Activated CD4-positive, alpha-beta T cell treated with anti-CD3 and anti-CD28 coated beads for 48 hours (primary cell): ENCODE results near the gene FSIP1.

Source experiments
- DNase-seq: peaks from one replicate; pipeline ENCODE4 v3.0.0-alpha.2; 2020

Gene FSIP1

GRCh38 chr15:39609166-39609916, 173.3 kb downstream of the FSIP1 start:
- DNase-seq = no peak

GRCh38 chr15:39608185-39609139, 174.2 kb downstream of the FSIP1 start:
- no peak for DNase-seq

GRCh38 chr15:39605146-39605545, 177.5 kb downstream of the FSIP1 start:
- DNase-seq = no peak

- no peak for DNase-seq
Measured at GRCh38 chr15:39602143-39602542, 180.5 kb downstream of the FSIP1 start.

GRCh38 chr15:39599871-39600270, 182.8 kb downstream of the FSIP1 start:
- no peak for DNase-seq

- DNase-seq = no peak
Measured at GRCh38 chr15:39598958-39599845, 183.4 kb downstream of the FSIP1 start.

- DNase-seq = no peak
Measured at GRCh38 chr15:39598186-39598850, 184.3 kb downstream of the FSIP1 start.

GRCh38 chr15:39597751-39598185, 184.9 kb downstream of the FSIP1 start:
- DNase-seq = no peak

GRCh38 chr15:39597336-39597735, 185.3 kb downstream of the FSIP1 start:
- DNase-seq = no peak

GRCh38 chr15:39596358-39597051, 186.1 kb downstream of the FSIP1 start:
- DNase-seq = no peak

- DNase-seq = no peak
Measured at GRCh38 chr15:39595338-39596221, 187.1 kb downstream of the FSIP1 start.

GRCh38 chr15:39594446-39595337, 187.9 kb downstream of the FSIP1 start:
- DNase-seq = no peak

- peak; percentile 35 for DNase-seq
Measured at GRCh38 chr15:39593656-39594445, 188.8 kb downstream of the FSIP1 start.

- DNase-seq = no peak
Measured at GRCh38 chr15:39593071-39593655, 189.5 kb downstream of the FSIP1 start.

- no peak for DNase-seq
Measured at GRCh38 chr15:39592500-39592899, 190.1 kb downstream of the FSIP1 start.

GRCh38 chr15:39591896-39592315, 190.7 kb downstream of the FSIP1 start:
- no peak for DNase-seq

GRCh38 chr15:39591141-39591895, 191.3 kb downstream of the FSIP1 start:
- no peak for DNase-seq
